ENCODE measurements around the gene GUCY2F.

The GUCY2F gene

DNA sequence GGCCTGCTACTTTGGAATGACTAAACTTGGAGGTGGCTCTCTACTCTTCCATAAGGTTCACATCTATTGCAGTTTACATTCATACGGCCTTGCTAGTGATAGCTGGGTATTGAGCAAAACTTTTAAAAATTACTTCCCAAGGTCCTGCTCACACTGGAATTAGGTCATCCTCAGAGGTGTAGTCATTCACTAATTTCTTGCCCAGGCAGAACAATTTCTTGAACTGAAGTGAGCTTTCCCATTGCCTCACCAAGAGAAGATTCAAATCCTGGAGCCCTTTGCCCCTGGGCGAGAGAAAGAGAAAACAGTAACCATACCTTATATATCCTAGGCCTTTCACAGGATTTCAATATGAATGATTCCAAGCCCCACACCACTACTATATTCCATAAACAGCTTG is 109.2 kb downstream of the GUCY2F start:
- TF ChIP-seq CTCF (IDR thresholded peaks at IDR 0.05): no peak

- no peak for TF ChIP-seq CTCF (IDR thresholded peaks at IDR 0.05)
These were observed 109.6 kb downstream of the GUCY2F start for GRCh38 chrX:109372291-109372690.

- no peak for TF ChIP-seq CTCF (IDR thresholded peaks at IDR 0.05)
These were observed 119.8 kb downstream of the GUCY2F start for GRCh38 chrX:109362101-109362500.

DNA sequence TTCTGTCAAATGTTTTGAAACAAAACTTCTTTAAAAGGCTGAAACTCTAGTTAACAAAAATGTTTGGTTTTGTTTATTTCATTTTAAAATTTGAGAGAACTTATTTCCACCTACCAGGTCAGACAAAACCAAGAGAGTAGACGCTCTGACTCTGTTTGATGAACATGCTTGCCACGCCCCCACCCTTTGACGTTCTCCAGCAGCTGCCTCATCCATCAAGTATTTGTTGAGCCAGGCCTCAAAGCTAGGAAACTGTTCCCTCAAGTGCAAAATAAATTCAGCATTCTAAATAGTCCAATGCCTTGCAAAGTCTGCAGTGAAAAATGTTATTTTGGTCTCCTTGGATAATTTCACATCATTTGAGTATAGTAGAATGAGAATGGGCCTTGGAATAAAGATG is 121.6 kb downstream of the GUCY2F start:
- TF ChIP-seq CTCF (IDR thresholded peaks at IDR 0.05): no peak

GRCh38 chrX:109357706-109358105 is 124.2 kb downstream of the GUCY2F start:
- no peak for TF ChIP-seq CTCF (IDR thresholded peaks at IDR 0.05)

- TF ChIP-seq CTCF (IDR thresholded peaks at IDR 0.05): no peak
These were observed 125.2 kb downstream of the GUCY2F start for GRCh38 chrX:109356684-109357083.

DNA sequence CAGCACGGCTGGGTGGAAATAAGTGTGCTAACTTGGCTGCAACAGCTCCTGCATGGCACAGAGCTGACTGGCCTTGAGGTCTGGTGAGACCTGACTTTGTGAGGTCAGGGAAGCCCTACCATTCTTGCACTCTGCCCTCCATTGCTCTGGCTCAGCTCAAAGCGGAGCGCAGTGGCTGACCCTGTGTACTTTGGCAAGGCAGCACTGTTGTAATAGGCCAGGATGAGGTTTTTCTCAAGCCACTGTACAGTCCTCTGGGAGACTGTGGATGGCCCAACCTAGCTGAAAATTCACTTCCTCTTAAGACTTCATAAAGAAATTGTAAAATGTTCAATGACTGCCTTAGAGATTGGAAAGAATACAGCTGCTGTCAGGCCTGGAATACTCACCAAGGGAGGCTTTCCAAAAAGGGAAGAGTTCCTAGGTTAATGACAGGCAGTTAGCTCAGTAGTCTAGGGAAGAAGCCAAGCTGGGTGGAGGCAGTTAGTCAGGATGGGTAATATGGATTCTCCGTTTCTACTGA is 129.8 kb downstream of the GUCY2F start:
- TF ChIP-seq CTCF (IDR thresholded peaks at IDR 0.05): no peak

DNA sequence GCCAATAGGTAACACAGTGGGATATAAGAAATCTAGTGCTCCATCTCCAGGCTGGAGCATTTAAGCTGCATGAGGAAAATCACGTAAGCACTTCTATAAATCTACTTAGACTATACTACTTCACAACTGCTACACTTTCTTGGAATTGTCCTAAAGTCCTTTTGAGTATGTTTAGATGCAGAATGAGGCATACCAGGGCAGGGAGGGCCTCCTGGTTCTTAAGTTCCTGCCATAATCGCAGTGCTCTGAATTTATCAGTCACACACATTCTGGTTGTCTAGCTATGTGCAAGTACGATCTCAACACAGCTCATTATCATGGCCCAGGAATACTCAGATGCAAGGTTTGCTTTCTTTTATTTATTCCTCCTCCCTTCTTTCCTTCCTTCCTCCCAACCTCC is 130.3 kb downstream of the GUCY2F start:
- TF ChIP-seq CTCF (IDR thresholded peaks at IDR 0.05): no peak

Data from LNCAP (cell line).